IMR-90 (cell line): ENCODE data around the gene CEBPG. TPM values are rescaled to one million over a fixed set of nuclear protein-coding genes. Genes with fewer than 3 reads are reported as not detected.

Experiments used
- ATAC-seq: fragments of 200-7000 bp; cut with Tn5 transposase; 2 replicates; pipeline ENCODE4 v1.9.1; 2020; ENCODE audit warnings: low read depth, mild to moderate bottlenecking, moderate library complexity
- BruUV-seq: library from RNA; stranded (reverse); fragments of 400-500 nt; replicated peaks from 2 replicates; lab custom pipeline; 2021; lab: Mats Ljungman, UMichigan
- CTCF ChIA-PET: fragments of 300-600 bp; formaldehyde crosslinking; extraction: SDS; loops from one replicate; lab custom pipeline; 2021; ENCODE audit warnings: antibody characterized with exemption; lab: Yijun Ruan, JAX
- POLR2A ChIA-PET: fragments of 300-600 bp; sonication (Branson Sonifier 250); formaldehyde crosslinking; loops from one replicate; lab custom pipeline; 2022; ENCODE audit warnings: antibody characterized with exemption; ENCODE audit not compliant: unreplicated experiment; lab: Charles Lee
- DNase-seq: peaks from one replicate; pipeline ENCODE4 v3.0.0; 2013
- H2AFZ ChIP-seq: replicated peaks from 2 replicates; pipeline ENCODE3; 2013; ENCODE audit warnings: low read length, mild to moderate bottlenecking; ENCODE audit not compliant: poor library complexity
- H2AK5ac ChIP-seq: 2 replicates; pipeline ENCODE4 v1.6.1; 2013; ENCODE audit warnings: low read depth, low read length, inconsistent platforms
- H2AK9ac ChIP-seq: replicated peaks from 2 replicates; pipeline ENCODE3; 2013; ENCODE audit warnings: mild to moderate bottlenecking, low read depth, low read length, moderate library complexity; ENCODE audit not compliant: poor library complexity
- H2BK120ac ChIP-seq: 2 replicates; pipeline ENCODE4 v1.6.1; 2013; ENCODE audit warnings: low read depth, low read length, inconsistent platforms
- H2BK15ac ChIP-seq: 3 replicates; pipeline ENCODE4 v1.6.1; 2013; ENCODE audit warnings: low read depth, low read length, inconsistent platforms
- H2BK20ac ChIP-seq: 2 replicates; pipeline ENCODE4 v1.6.1; 2013; ENCODE audit warnings: low read depth, mild to moderate bottlenecking, inconsistent platforms, low read length, moderate library complexity
- H2BK5ac ChIP-seq: 2 replicates; pipeline ENCODE4 v1.6.1; 2013; ENCODE audit warnings: mild to moderate bottlenecking, low read depth, low read length, inconsistent platforms; ENCODE audit not compliant: poor library complexity, severe bottlenecking
- H3K14ac ChIP-seq: replicated peaks from 2 replicates; pipeline ENCODE4 v1.6.1; 2013; ENCODE audit warnings: low read depth, low read length, inconsistent platforms
- H3K18ac ChIP-seq: 2 replicates; pipeline ENCODE4 v1.6.1; 2013; ENCODE audit warnings: low read depth, low read length, control low read depth
- H3K23ac ChIP-seq: 2 replicates; pipeline ENCODE4 v1.6.1; 2013; ENCODE audit warnings: low read depth, low read length, inconsistent platforms
- H3K27ac ChIP-seq: 2 replicates; pipeline ENCODE4 v1.5.1; 2013; ENCODE audit warnings: mild to moderate bottlenecking, control low read depth, low read length; ENCODE audit not compliant: insufficient read depth
- H3K27me3 ChIP-seq: 2 replicates; pipeline ENCODE4 v1.6.1; 2013; ENCODE audit warnings: low read length; ENCODE audit not compliant: control insufficient read depth, insufficient read depth
- H3K36me3 ChIP-seq: 2 replicates; pipeline ENCODE4 v1.6.1; 2013; ENCODE audit warnings: low read length, mixed read lengths; ENCODE audit not compliant: control insufficient read depth, insufficient read depth
- H3K4ac ChIP-seq: 2 replicates; pipeline ENCODE4 v1.6.1; 2013; ENCODE audit warnings: low read depth, low read length, inconsistent platforms
- H3K4me1 ChIP-seq: 2 replicates; pipeline ENCODE4 v1.6.1; 2013; ENCODE audit warnings: low read length, mixed read lengths; ENCODE audit not compliant: control insufficient read depth, insufficient read depth
- H3K4me2 ChIP-seq: 2 replicates; pipeline ENCODE4 v1.6.1; 2013; ENCODE audit warnings: low read depth, mild to moderate bottlenecking, control low read depth, low read length, moderate library complexity
- H3K4me3 ChIP-seq: 2 replicates; pipeline ENCODE4 v1.5.1; 2013; ENCODE audit warnings: low read depth, mild to moderate bottlenecking, control low read depth, low read length, moderate library complexity; ENCODE audit not compliant: insufficient read depth
- H3K56ac ChIP-seq: 2 replicates; pipeline ENCODE4 v1.6.1; 2013; ENCODE audit warnings: low read length, inconsistent platforms; ENCODE audit not compliant: insufficient read depth; ENCODE audit errors: extremely low read depth
- H3K79me1 ChIP-seq, 2 experiments: 2 replicates each; pipeline ENCODE4 v1.6.1; 2013; ENCODE audit warnings: low read length in 2 of 2, inconsistent platforms in 1 of 2, low read depth in 1 of 2
- H3K9ac ChIP-seq: 2 replicates; pipeline ENCODE4 v1.6.1; 2013; ENCODE audit warnings: low read depth, low read length, control low read depth
- H3K9me1 ChIP-seq: 2 replicates; pipeline ENCODE4 v1.6.1; 2013; ENCODE audit warnings: low read length, inconsistent platforms; ENCODE audit not compliant: insufficient read depth
- H3K9me3 ChIP-seq: 2 replicates; pipeline ENCODE4 v1.6.1; 2013; ENCODE audit warnings: low read length; ENCODE audit not compliant: control insufficient read depth, insufficient read depth
- H4K20me1 ChIP-seq: 2 replicates; pipeline ENCODE4 v1.6.1; 2013; ENCODE audit warnings: low read length, inconsistent platforms; ENCODE audit not compliant: insufficient read depth
- H4K5ac ChIP-seq: 2 replicates; pipeline ENCODE4 v1.6.1; 2013; ENCODE audit warnings: mild to moderate bottlenecking, low read depth, low read length, control low read depth
- H4K8ac ChIP-seq, 2 experiments: 2 replicates each; pipeline ENCODE4 v1.6.1; 2013; ENCODE audit warnings: low read depth in 2 of 2, low read length in 2 of 2, control low read depth in 1 of 2, inconsistent platforms in 1 of 2
- H4K91ac ChIP-seq: 2 replicates; pipeline ENCODE4 v1.6.1; 2013; ENCODE audit warnings: low read depth, low read length, inconsistent platforms; ENCODE audit not compliant: insufficient read depth
- CHD1 ChIP-seq: IDR thresholded peaks from 2 replicates; pipeline ENCODE4 v1.6.1; 2012; ENCODE audit warnings: low read depth, low read length, improper control_type of control experiment
- MAZ ChIP-seq: IDR thresholded peaks from 2 replicates; pipeline ENCODE4 v1.6.1; 2012; ENCODE audit warnings: low read depth, mild to moderate bottlenecking, low read length, improper control_type of control experiment, moderate library complexity, borderline replicate concordance
- WGBS, 2 experiments: methylation state at CpG; one replicate each; pipeline versions ENCODE4 v1.1.5 to v1.1.7; 2013; ENCODE audit warnings: missing lambda C conversion rate in 2 of 2; ENCODE audit not compliant: insufficient read length in 1 of 2; ENCODE audit errors: extremely low coverage in 2 of 2; 5-methylcytosine and 5-hydroxymethylcytosine counted together
- dilution Hi-C: fragments of 300-500 bp; cut with HindIII; formaldehyde crosslinking; loops from one replicate; pipeline ENCODE4 v1.14.3; 2018; ENCODE audit warnings: low sequenced_read_pairs; ENCODE audit not compliant: unreplicated experiment
- in situ Hi-C: fragments of 300-500 bp; cut with MboI; formaldehyde crosslinking; loops from 3 replicates; pipeline ENCODE4 v1.14.3; 2019; ENCODE audit warnings: low sequenced_read_pairs, inconsistent platforms, mixed read lengths
- intact Hi-C: fragments of 100-400 bp; cut with micrococcal nuclease; formaldehyde crosslinking; loops from 2 replicates; pipeline ENCODE4 v1.10.0; 2022
- polyA plus RNA-seq, 3 experiments: library from polyadenylated mRNA; depleted of rRNA; stranded (reverse); fragments of >200 nt; gene quantifications; 2 replicates each; pipeline ENCODE4 v1.2.3, GENCODE V29; 2012; ENCODE audit warnings: low replicate concordance in 1 of 3
- total RNA-seq: library from RNA; depleted of rRNA; stranded (reverse); fragments of >200 nt; gene quantifications from 2 replicates; pipeline ENCODE4 v1.2.3, GENCODE V29; 2012

CEBPG gene
- total and polyA plus RNA-seq, 2 of the 4 experiments (the other 2 are of a cell fraction), result 9.2 to 14.3 TPM

GRCh38 chr19:33375156-33375836, 1.8 kb downstream of the CEBPG start:
- H2BK20ac ChIP-seq, result no peak overlapping the region
- H2BK120ac ChIP-seq, result no peak overlapping the region
- H3K79me1 ChIP-seq, result peaks cover 18 to 54% of the 10 kb centered on the region in 2 experiments
- 0 out of 2 replicates have a peak, but pooled peaks cover 3% of the 10 kb centered on the region for H3K27me3 ChIP-seq
- ChIA-PET POLR2A (no interaction called here), CTCF (no interaction called here)
- 80% methylated on average over 1 of the region's 9 CpGs; no CpG with 5 or more reads in 1 of the 2 experiments for WGBS, 2 experiments
- dilution Hi-C loops (no loop called here), intact Hi-C loops (no loop called here), in situ Hi-C loops (no loop called here)
- H3K18ac ChIP-seq, result no peak overlapping the region
- H3K4ac ChIP-seq, result peak overlapping the region; percentile 61; the same call in 1 of the 2 replicates
- H3K4me3 ChIP-seq, result peak overlapping the region; percentile 12
- peaks cover 8% of the 10 kb centered on the region for H3K4me1 ChIP-seq
- BruUV-seq, result no TSS peak
- H3K27ac ChIP-seq, result no peak overlapping the region
- H3K4me2 ChIP-seq, result peak overlapping the region; percentile 76
- H4K5ac ChIP-seq, result no peak overlapping the region
- H3K23ac ChIP-seq, result peak overlapping the region; percentile 64
- H3K14ac ChIP-seq, result no peak overlapping the region; the same call in 1 of the 2 replicates
- H4K20me1 ChIP-seq, result peaks cover 61% of the 10 kb centered on the region
- no peak overlapping the region for H2AFZ ChIP-seq
- DNase-seq (no peak), ATAC-seq (no peak)
- H3K56ac ChIP-seq, result no peak overlapping the region
- H2AK5ac ChIP-seq, result peak overlapping the region; percentile 18; the same call in 1 of the 2 replicates
- H2BK15ac ChIP-seq, result no peak overlapping the region
- no peak overlapping the region for H2AK9ac ChIP-seq
- peaks cover 6% of the 10 kb centered on the region for H3K36me3 ChIP-seq
- H4K91ac ChIP-seq, result no peak overlapping the region
- TF ChIP-seq MAZ, result no peak
- 0 out of 2 replicates have a peak, but pooled peaks have one; percentile 22 for TF ChIP-seq CHD1
- H3K9me1 ChIP-seq, result peaks cover 30% of the 10 kb centered on the region
- H2BK5ac ChIP-seq, result no peak overlapping the region
- no peaks in the 10 kb centered on the region for H3K9me3 ChIP-seq
- H3K9ac ChIP-seq, result peak overlapping the region; percentile 95; the same call in 1 of the 2 replicates
- H4K8ac ChIP-seq, result no peak overlapping the region
